ENCODE data around the gene SMIM10L2A. TPM values are rescaled to one million over a fixed set of nuclear protein-coding genes. Genes with fewer than 3 reads are reported as not detected.
A peak's percentile ranks its signal among the peaks of the same experiment; 100 is the strongest.

SMIM10L2A gene
- total RNA-seq, 1 experiment from 2014 or later = 18.3 TPM

- DNase-seq = no peak
- peaks cover 15 to 18% of the 10 kb centered on the region in 2 experiments for H3K4me1 Mint-ChIP-seq
Observed at GRCh38 chrX:135389717-135390116, 32.0 kb upstream of the SMIM10L2A start.

More at GRCh38 chrX:135389717-135390116, 32.0 kb upstream of the SMIM10L2A start:
- no peak overlapping the region for H2BK120ac ChIP-seq (ENCODE audit: low read depth, low read length, poor library complexity, severe bottlenecking)
- H3K4me3 Mint-ChIP-seq = no peak overlapping the region
- peaks cover 57 to 61% of the 10 kb centered on the region in 2 experiments for H3K9me3 Mint-ChIP-seq
- no peak overlapping the region for H3K14ac ChIP-seq (ENCODE audit: insufficient read depth, low read length)
- H3K9ac ChIP-seq (ENCODE audit: extremely low read depth, insufficient read length, low read length) = no peak overlapping the region
- H2BK15ac ChIP-seq (ENCODE audit: low read depth, low read length) = no peak overlapping the region
- H4K91ac ChIP-seq (ENCODE audit: insufficient read length, low read depth, low read length) = no peak overlapping the region
- H3K4ac ChIP-seq (ENCODE audit: low read depth, low read length) = no peak overlapping the region
- H3K79me2 ChIP-seq (ENCODE audit: insufficient read depth, low read length) = no peaks in the 10 kb centered on the region
- H4K5ac ChIP-seq (ENCODE audit: insufficient read length, low read depth, low read length) = no peak overlapping the region
- no peak overlapping the region for H2AFZ ChIP-seq (ENCODE audit: low read length)
- H3K27ac ChIP-seq (ENCODE audit: insufficient read length, low read depth, low read length) = no peak overlapping the region
- H3K9me3 ChIP-seq (ENCODE audit: control insufficient read depth, low read depth, low read length) = peaks cover 27% of the 10 kb centered on the region
- H3K18ac ChIP-seq (ENCODE audit: insufficient read length, low read depth, low read length) = no peak overlapping the region
- no peak overlapping the region for H2BK20ac ChIP-seq (ENCODE audit: low read depth, low read length, poor library complexity, severe bottlenecking)
- H3K27me3 ChIP-seq (ENCODE audit: insufficient read depth, low read length) = no peaks in the 10 kb centered on the region
- H2BK12ac ChIP-seq (ENCODE audit: insufficient read length, low read depth, low read length) = no peak overlapping the region
- H3K4me2 ChIP-seq (ENCODE audit: insufficient read depth, insufficient read length, low read length) = no peak overlapping the region
- no peaks in the 10 kb centered on the region for H3K23me2 ChIP-seq (ENCODE audit: insufficient read length, low read depth, low read length, poor library complexity, severe bottlenecking)
- no peak overlapping the region for H2BK5ac ChIP-seq (ENCODE audit: insufficient read length, low read length)
- peaks cover 1% of the 10 kb centered on the region; the same call in 1 of the 2 replicates for H3K27me3 Mint-ChIP-seq (ENCODE audit: low read depth)
- no peak overlapping the region for H3T11ph ChIP-seq (ENCODE audit: low read length)
- no peak overlapping the region for H2AK5ac ChIP-seq (ENCODE audit: insufficient read length, low read length)
- H3K4me1 ChIP-seq (ENCODE audit: insufficient read depth, low read length) = no peaks in the 10 kb centered on the region; the same call in 1 of the 2 replicates
- H3K23ac ChIP-seq (ENCODE audit: insufficient read length, low read depth, low read length) = no peak overlapping the region
- no peaks in the 10 kb centered on the region for H3K79me1 ChIP-seq (ENCODE audit: insufficient read depth, low read depth, low read length, poor library complexity, severe bottlenecking)
- no peak for TF ChIP-seq CTCF (conservative IDR thresholded peaks at IDR 0.05)
- no CpG with 5 or more reads among the region's 2 CpGs for WGBS (ENCODE audit: extremely low coverage, insufficient read length, low lambda C conversion rate)
- peaks cover 0 to 8% (median 0%) of the 10 kb centered on the region in 3 experiments; a peak in 4 of 7 replicates for H3K36me3 Mint-ChIP-seq (ENCODE audit: insufficient read depth in 1 of 3, low read depth in 3 of 3)
- no peak overlapping the region for H3K56ac ChIP-seq (ENCODE audit: insufficient read length, low read depth, low read length)
- H4K8ac ChIP-seq (replicated peaks; ENCODE audit: insufficient read length, low read depth, low read length) = no peak overlapping the region
- H3K27ac Mint-ChIP-seq = peak overlapping the region in 1 of 3 experiments; percentile 4; a peak in 1 of 7 replicates
- no peaks in the 10 kb centered on the region for H4K20me1 ChIP-seq (ENCODE audit: control insufficient read depth, insufficient read depth, insufficient read length)
